Measurements from ENCODE around the gene MOCOS. TPM values are rescaled to one million over a fixed set of nuclear protein-coding genes. Genes with fewer than 3 reads are reported as not detected.

The MOCOS gene
- total RNA-seq, 1 experiment from 2014 or later: 5.1 TPM

- no TSS peak for BruUV-seq (replicated peaks)
- ATAC-seq (peak; percentile 81), DNase-seq (peak; percentile 81)
- H3K36me3 ChIP-seq (ENCODE audit: low read depth, low read length): no peaks in the 10 kb centered on the region
- no peaks in the 10 kb centered on the region for H3F3A ChIP-seq (ENCODE audit: low read length, unreplicated experiment)
- H3K9ac ChIP-seq (ENCODE audit: low read length): peak overlapping the region; percentile 86
- TF ChIP-seq CTCF (conservative IDR thresholded peaks at IDR 0.05; ENCODE audit: low read depth, low read length) (no peak), EZH2 (IDR thresholded peaks at IDR 0.05; ENCODE audit: low read length, unreplicated experiment) (no peak), EZH2phosphoT487 (IDR thresholded peaks at IDR 0.05; ENCODE audit: borderline replicate concordance, low read length) (no peak)
- H3K27ac ChIP-seq (ENCODE audit: low read length): peak overlapping the region; percentile 99
- H3K27me3 ChIP-seq (ENCODE audit: low read length): no peaks in the 10 kb centered on the region
- peaks cover 52% of the 10 kb centered on the region for H3K79me2 ChIP-seq (ENCODE audit: low read length)
- H4K20me1 ChIP-seq (ENCODE audit: low read length): no peaks in the 10 kb centered on the region
- H3K9me2 ChIP-seq (replicated peaks; ENCODE audit: low read length): no peaks in the 10 kb centered on the region
- peaks cover 63% of the 10 kb centered on the region for H3K4me1 ChIP-seq (ENCODE audit: insufficient read depth, low read length)
- peak overlapping the region; percentile 53 for H3K4me2 ChIP-seq (ENCODE audit: low read length)
- no peaks in the 10 kb centered on the region for H3K9me3 ChIP-seq (ENCODE audit: low read length)
- intact Hi-C loops (cut with micrococcal nuclease): no loop called here
- no peak overlapping the region for H2AFZ ChIP-seq (ENCODE audit: low read length)
- CTCF ChIA-PET: no interaction called here
- POLR2A ChIA-PET (ENCODE audit: unreplicated experiment): no interaction called here
- H3K4me3 ChIP-seq (ENCODE audit: low read length): no peak overlapping the region
Measured at GRCh38 chr18:36314754-36315153, 127.5 kb downstream of the MOCOS start.

- intact Hi-C loops (cut with micrococcal nuclease): no loop called here
- Histone ChIP-seq H2AFZ (ENCODE audit: low read length) (no peak overlapping the region), H3K9ac (ENCODE audit: low read length) (peak overlapping the region; percentile 86), H3K9me3 (ENCODE audit: low read length) (no peaks in the 10 kb centered on the region), H3K4me3 (ENCODE audit: low read length) (no peak overlapping the region), H3F3A (ENCODE audit: low read length, unreplicated experiment) (no peaks in the 10 kb centered on the region), H3K9me2 (replicated peaks; ENCODE audit: low read length) (no peaks in the 10 kb centered on the region), H3K36me3 (ENCODE audit: low read depth, low read length) (no peaks in the 10 kb centered on the region), H3K27me3 (ENCODE audit: low read length) (no peaks in the 10 kb centered on the region), H3K79me2 (ENCODE audit: low read length) (peaks cover 49% of the 10 kb centered on the region), H4K20me1 (ENCODE audit: low read length) (no peaks in the 10 kb centered on the region), H3K4me2 (ENCODE audit: low read length) (peak overlapping the region; percentile 58; the same call in 1 of the 2 replicates), H3K27ac (ENCODE audit: low read length) (peak overlapping the region; percentile 99), H3K4me1 (ENCODE audit: insufficient read depth, low read length) (peaks cover 53% of the 10 kb centered on the region)
- ATAC-seq (peak; percentile 76), DNase-seq (peak; percentile 63)
- no TSS peak for BruUV-seq (replicated peaks)
- TF ChIP-seq EZH2 (IDR thresholded peaks at IDR 0.05; ENCODE audit: low read length, unreplicated experiment) (no peak), EZH2phosphoT487 (IDR thresholded peaks at IDR 0.05; ENCODE audit: borderline replicate concordance, low read length) (no peak), CTCF (conservative IDR thresholded peaks at IDR 0.05; ENCODE audit: low read depth, low read length) (no peak)
- ChIA-PET CTCF (no interaction called here), POLR2A (ENCODE audit: unreplicated experiment) (no interaction called here)
Measured at GRCh38 chr18:36315736-36316135, 128.4 kb downstream of the MOCOS start.

- POLR2A ChIA-PET (ENCODE audit: unreplicated experiment): no interaction called here
- no peak for DNase-seq
Measured at GRCh38 chr18:36316246-36316645, 128.9 kb downstream of the MOCOS start.

More at GRCh38 chr18:36316246-36316645, 128.9 kb downstream of the MOCOS start:
- Histone ChIP-seq H2AFZ (ENCODE audit: low read length) (no peak overlapping the region), H4K20me1 (ENCODE audit: low read length) (no peaks in the 10 kb centered on the region), H3K27ac (ENCODE audit: low read length) (peak overlapping the region; percentile 99), H3K27me3 (ENCODE audit: low read length) (no peaks in the 10 kb centered on the region), H3K4me2 (ENCODE audit: low read length) (peak overlapping the region; percentile 58; the same call in 1 of the 2 replicates), H3K9me3 (ENCODE audit: low read length) (no peaks in the 10 kb centered on the region), H3K79me2 (ENCODE audit: low read length) (peaks cover 49% of the 10 kb centered on the region), H3F3A (ENCODE audit: low read length, unreplicated experiment) (no peaks in the 10 kb centered on the region), H3K36me3 (ENCODE audit: low read depth, low read length) (no peaks in the 10 kb centered on the region), H3K9ac (ENCODE audit: low read length) (peak overlapping the region; percentile 86), H3K4me1 (ENCODE audit: insufficient read depth, low read length) (peaks cover 52% of the 10 kb centered on the region), H3K9me2 (replicated peaks; ENCODE audit: low read length) (no peaks in the 10 kb centered on the region), H3K4me3 (ENCODE audit: low read length) (no peak overlapping the region)
- no TSS peak for BruUV-seq (replicated peaks)
- no peak for ATAC-seq
- intact Hi-C loops (cut with micrococcal nuclease): no loop called here
- CTCF ChIA-PET: no interaction called here
- TF ChIP-seq CTCF (conservative IDR thresholded peaks at IDR 0.05; ENCODE audit: low read depth, low read length): no peak
- TF ChIP-seq EZH2phosphoT487 (IDR thresholded peaks at IDR 0.05; ENCODE audit: borderline replicate concordance, low read length): no peak
- TF ChIP-seq EZH2 (IDR thresholded peaks at IDR 0.05; ENCODE audit: low read length, unreplicated experiment): no peak
